IPS DF 6.9 (cell line): ENCODE data around the gene AMPH.

Experiments used
- DNase-seq: peaks from one replicate; pipeline ENCODE4 v3.0.0-alpha.2; 2013; ENCODE audit warnings: low read depth, low spot score
- H3K27ac ChIP-seq: one replicate; pipeline ENCODE4 v1.5.1; 2013; ENCODE audit warnings: low read length, control low read depth
- H3K27me3 ChIP-seq: 2 replicates; pipeline ENCODE4 v1.6.1; 2013; ENCODE audit warnings: mild to moderate bottlenecking, low read length; ENCODE audit not compliant: control insufficient read depth, insufficient read depth
- H3K36me3 ChIP-seq: 2 replicates; pipeline ENCODE4 v1.6.1; 2013; ENCODE audit warnings: low read length; ENCODE audit not compliant: control insufficient read depth, insufficient read depth
- H3K4me1 ChIP-seq: 2 replicates; pipeline ENCODE4 v1.6.1; 2013; ENCODE audit warnings: low read length; ENCODE audit not compliant: control insufficient read depth, insufficient read depth
- H3K4me3 ChIP-seq: 2 replicates; pipeline ENCODE4 v1.5.1; 2013; ENCODE audit warnings: mild to moderate bottlenecking, low read length
- H3K9me3 ChIP-seq: 2 replicates; pipeline ENCODE4 v1.6.1; 2013; ENCODE audit warnings: low read length, inconsistent platforms; ENCODE audit not compliant: control insufficient read depth, insufficient read depth
- WGBS: extraction: QIAGEN DNeasy Blood & Tissue Kit; methylation state at CpG from one replicate; pipeline ENCODE4 v1.1.7; 2013; ENCODE audit warnings: mixed read lengths, missing lambda C conversion rate; ENCODE audit not compliant: insufficient read length, insufficient coverage; 5-methylcytosine and 5-hydroxymethylcytosine counted together

The AMPH gene

DNA sequence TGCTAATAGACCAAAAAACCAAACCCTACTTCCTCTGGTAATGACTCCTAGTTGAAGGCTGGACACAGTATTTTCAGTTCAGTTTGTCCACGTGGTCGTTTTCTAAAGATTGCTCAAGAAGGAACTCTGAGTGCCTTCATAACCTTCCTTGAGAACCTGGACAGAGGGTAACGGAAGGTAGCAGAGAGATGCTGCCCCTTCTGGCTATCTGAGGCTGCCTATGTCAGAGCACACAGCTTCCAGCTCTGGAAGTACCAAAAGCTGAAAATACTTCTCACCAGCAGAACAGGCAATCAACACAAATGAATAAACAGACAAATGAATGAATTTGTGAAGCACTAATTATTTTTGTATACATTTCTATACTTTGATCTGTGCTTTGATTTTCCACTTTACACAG lies 85.2 kb downstream of the AMPH start:
- no peak for DNase-seq
- no peak overlapping the region for H3K4me3 ChIP-seq
- H3K27me3 ChIP-seq: no peaks in the 10 kb centered on the region
- no peaks in the 10 kb centered on the region for H3K36me3 ChIP-seq
- H3K4me1 ChIP-seq: no peaks in the 10 kb centered on the region
- H3K9me3 ChIP-seq: no peaks in the 10 kb centered on the region
- no CpG with 5 or more reads among the region's 3 CpGs for WGBS
- H3K27ac ChIP-seq: no peak overlapping the region

DNA sequence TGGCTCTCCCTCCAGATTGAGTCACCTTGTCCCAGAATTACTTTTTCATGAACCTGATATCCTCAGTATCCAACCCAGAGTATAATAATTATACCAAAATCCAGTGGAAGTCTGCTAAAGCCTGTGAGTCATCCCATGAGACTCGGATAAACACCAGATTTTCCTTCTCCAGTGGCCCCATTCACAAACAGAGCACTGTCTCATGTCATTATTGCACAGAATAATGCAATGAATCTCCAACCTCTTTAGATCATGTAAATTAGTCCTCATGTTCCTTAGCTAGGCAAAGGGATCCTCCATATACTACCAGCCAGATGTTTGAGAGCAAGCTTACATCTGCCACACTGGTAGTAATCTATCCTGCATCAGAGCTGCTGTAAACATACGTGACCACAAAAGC lies 89.0 kb downstream of the AMPH start:
- Histone ChIP-seq H3K4me3 (no peak overlapping the region), H3K27ac (no peak overlapping the region), H3K36me3 (no peaks in the 10 kb centered on the region), H3K27me3 (no peaks in the 10 kb centered on the region), H3K9me3 (no peaks in the 10 kb centered on the region), H3K4me1 (no peaks in the 10 kb centered on the region)
- no CpG with 5 or more reads among the region's 2 CpGs for whole genome bisulfite sequencing
- no peak for DNase-seq

DNA sequence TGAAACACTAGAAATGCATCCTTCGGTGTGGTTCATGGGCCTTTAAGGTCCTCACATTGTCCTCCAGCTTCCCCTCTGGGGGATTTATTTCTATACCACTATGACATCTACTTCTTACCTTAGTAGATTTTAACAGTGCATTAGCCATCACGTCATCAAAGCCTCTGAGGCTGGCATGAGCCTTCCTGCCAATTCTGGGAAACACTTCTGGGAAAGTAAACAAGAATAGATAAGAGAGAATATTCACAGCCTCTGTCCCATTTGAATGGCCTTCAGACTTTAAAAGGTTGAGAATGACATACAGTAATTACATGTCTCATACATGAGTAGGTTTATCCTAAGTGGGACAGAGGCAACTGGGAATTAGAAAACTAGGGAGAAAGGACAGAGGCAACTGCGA lies 89.7 kb downstream of the AMPH start:
- WGBS: no CpG with 5 or more reads among the region's 3 CpGs
- H3K9me3 ChIP-seq: no peaks in the 10 kb centered on the region
- no peak for DNase-seq
- no peak overlapping the region for H3K4me3 ChIP-seq
- no peaks in the 10 kb centered on the region for H3K27me3 ChIP-seq
- no peak overlapping the region for H3K27ac ChIP-seq
- H3K36me3 ChIP-seq: no peaks in the 10 kb centered on the region
- no peaks in the 10 kb centered on the region for H3K4me1 ChIP-seq

DNA sequence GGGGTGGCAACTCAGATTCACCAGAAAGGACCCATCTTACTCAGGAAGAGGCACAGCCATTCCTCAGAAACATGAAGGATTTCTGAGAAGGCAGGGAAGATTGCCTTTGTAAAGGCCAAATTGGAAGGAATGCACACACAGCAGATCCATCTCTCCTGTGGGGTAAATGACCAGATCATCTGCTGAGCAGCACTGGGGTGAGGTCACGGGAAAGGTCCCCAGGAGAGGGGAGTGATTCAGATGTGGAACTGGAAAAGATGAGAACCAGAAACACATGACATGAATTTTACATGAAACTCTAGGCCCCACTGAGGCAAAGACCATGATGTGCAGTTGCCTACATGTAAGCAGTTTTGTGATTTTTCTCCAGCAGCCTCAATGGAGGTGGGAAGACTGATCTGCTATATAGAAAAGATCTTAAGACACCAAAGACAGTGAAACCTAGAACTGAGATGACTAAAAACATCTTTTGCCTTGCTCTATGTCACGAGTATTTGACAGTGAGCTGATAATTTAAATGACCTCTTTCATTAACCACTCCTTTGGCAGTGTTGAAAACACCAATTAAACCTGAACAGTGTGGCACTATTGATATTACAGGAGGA lies 91.6 kb downstream of the AMPH start:
- no peaks in the 10 kb centered on the region for H3K27me3 ChIP-seq
- WGBS: no CpG with 5 or more reads among the region's 2 CpGs
- no peaks in the 10 kb centered on the region for H3K36me3 ChIP-seq
- no peaks in the 10 kb centered on the region for H3K9me3 ChIP-seq
- no peaks in the 10 kb centered on the region for H3K4me1 ChIP-seq
- H3K27ac ChIP-seq: no peak overlapping the region
- DNase-seq: no peak
- H3K4me3 ChIP-seq: no peak overlapping the region

DNA sequence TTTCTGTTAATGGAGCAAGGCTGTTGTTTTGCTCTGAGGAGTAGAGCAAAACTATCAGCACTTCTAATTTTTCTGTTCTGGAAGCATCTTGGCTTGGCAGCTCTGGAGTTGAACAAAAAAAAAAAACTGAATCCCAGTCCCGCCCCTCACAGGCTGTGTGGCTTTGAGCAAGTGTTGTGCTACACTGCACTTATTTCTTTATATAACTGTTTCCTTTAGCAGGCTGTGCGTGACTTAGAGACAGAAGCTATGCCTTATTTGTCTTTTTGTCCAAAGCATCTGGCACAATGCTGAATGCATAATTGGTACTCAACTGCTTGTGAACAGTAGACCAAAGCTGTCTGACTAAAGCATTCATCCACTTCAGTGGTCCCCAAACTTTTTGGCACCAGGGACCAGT lies 96.1 kb downstream of the AMPH start:
- no peak overlapping the region for H3K27ac ChIP-seq
- no CpG with 5 or more reads among the region's 2 CpGs for WGBS
- no peak overlapping the region for H3K4me3 ChIP-seq
- H3K9me3 ChIP-seq: no peaks in the 10 kb centered on the region
- H3K27me3 ChIP-seq: no peaks in the 10 kb centered on the region
- DNase-seq: no peak
- H3K36me3 ChIP-seq: no peaks in the 10 kb centered on the region
- no peaks in the 10 kb centered on the region for H3K4me1 ChIP-seq

DNA sequence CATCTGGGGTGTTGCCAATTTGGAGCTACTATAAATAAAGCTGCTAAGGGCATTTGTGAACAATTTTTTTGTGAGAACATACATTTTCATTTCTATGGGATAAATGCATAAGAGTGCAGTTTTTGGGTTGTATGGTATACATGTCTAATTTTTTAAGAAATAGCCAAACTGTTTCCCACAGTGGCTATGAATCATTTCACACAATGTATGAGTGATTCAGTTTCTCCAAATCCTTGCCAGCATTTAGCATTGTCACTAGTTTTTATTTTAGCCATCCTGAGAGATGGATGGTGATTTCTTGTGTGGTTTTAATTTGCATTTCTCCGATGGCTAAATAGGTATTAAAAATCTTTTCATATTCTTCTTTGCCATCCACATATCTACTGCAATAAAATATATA lies 105.3 kb downstream of the AMPH start:
- Histone ChIP-seq H3K4me1 (no peaks in the 10 kb centered on the region), H3K4me3 (no peak overlapping the region), H3K36me3 (no peaks in the 10 kb centered on the region), H3K27ac (no peak overlapping the region), H3K9me3 (no peaks in the 10 kb centered on the region), H3K27me3 (no peaks in the 10 kb centered on the region)
- WGBS: no CpG with 5 or more reads among the region's 1 CpG
- no peak for DNase-seq

DNA sequence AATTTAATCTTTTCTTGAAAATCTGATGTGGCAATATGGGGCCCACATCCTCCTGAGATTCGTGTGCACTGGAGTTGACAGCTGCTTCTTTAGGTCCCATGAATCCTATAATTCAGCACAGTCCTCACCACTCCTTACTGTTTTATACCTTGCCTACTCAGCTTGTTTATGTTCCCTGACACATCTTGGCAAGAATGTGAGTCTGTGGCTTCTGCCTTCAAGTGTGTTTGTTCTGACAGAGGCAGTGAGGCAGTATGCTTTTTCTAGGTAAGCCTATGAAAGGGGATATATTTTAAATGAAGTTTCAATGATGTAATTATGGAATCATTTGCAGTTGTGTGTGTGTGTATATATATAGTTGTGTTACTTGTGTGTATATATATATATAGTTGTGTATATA lies 106.4 kb downstream of the AMPH start:
- no CpG with 5 or more reads among the region's 1 CpG for WGBS

DNA sequence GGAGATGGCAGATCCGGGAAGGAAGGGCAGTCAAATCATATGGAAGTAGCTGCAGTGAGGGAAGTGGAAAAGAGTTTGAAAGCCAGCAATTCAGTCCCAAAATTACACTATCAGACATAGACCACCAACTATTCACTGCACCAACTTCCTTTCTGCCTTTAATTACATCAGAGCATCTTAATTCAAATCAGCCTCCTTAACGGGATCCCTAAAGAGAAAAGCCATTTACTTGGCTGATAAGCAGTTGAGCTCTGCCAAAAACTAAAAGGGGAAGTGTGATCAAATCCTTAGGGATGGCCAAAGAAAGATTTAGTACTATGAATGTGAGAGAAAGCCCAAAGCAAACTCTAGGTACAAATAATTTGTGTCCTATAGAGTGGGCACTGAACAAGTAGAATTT lies 110.4 kb downstream of the AMPH start:
- H3K9me3 ChIP-seq: no peaks in the 10 kb centered on the region
- no CpG with 5 or more reads among the region's 2 CpGs for WGBS
- no peaks in the 10 kb centered on the region for H3K4me1 ChIP-seq
- H3K27me3 ChIP-seq: no peaks in the 10 kb centered on the region
- no peak overlapping the region for H3K4me3 ChIP-seq
- no peak overlapping the region for H3K27ac ChIP-seq
- no peak for DNase-seq
- H3K36me3 ChIP-seq: no peaks in the 10 kb centered on the region

More for the DNA sequence above, 106.4 kb downstream of the AMPH start:
- Histone ChIP-seq H3K27me3 (no peaks in the 10 kb centered on the region), H3K4me3 (no peak overlapping the region), H3K27ac (no peak overlapping the region), H3K9me3 (no peaks in the 10 kb centered on the region), H3K4me1 (no peaks in the 10 kb centered on the region), H3K36me3 (no peaks in the 10 kb centered on the region)
- DNase-seq: no peak

DNA sequence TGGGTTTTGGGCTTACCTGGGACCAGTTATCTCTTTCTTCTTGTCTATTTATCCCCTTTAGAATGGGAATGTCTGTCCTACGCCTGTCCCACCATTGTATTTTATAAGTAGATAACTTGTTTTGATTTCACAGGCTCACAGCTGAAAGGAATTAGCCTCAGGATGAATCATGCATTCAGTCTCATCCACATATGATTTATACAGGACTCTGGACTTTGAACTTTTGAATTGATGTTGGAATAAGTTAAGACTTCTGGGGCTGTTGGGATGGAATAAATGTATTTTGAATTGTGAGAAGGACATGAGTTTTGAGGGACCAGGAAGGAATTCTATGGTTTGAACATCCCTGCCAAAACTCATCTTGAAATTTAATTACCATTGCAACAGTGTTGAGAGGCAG lies 112.6 kb downstream of the AMPH start:
- no peaks in the 10 kb centered on the region for H3K27me3 ChIP-seq
- no peak for DNase-seq
- no peak overlapping the region for H3K4me3 ChIP-seq
- no peak overlapping the region for H3K27ac ChIP-seq
- H3K9me3 ChIP-seq: no peaks in the 10 kb centered on the region
- WGBS: no CpG with 5 or more reads among the region's 1 CpG
- H3K36me3 ChIP-seq: no peaks in the 10 kb centered on the region
- no peaks in the 10 kb centered on the region for H3K4me1 ChIP-seq

DNA sequence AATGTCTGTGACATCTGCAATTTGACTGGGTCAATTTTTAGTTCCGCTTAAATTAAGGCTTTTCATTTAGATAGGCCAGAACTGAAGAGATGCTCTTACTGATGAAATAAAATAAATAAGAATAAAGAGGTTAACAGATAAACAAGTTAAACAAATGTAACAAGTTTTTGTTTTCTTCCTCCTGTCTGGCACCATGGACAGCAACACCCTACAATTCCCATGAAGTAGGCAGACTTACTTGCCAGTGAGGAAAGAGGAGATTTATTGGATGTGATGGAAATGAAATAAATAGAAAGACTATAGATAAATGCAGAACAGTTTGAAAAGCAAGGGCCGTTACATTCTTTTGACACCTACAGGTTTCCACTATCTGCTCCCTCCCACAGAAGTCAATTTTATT lies 118.5 kb downstream of the AMPH start:
- Histone ChIP-seq H3K4me3 (no peak overlapping the region), H3K4me1 (no peaks in the 10 kb centered on the region), H3K27ac (no peak overlapping the region), H3K36me3 (no peaks in the 10 kb centered on the region), H3K27me3 (no peaks in the 10 kb centered on the region), H3K9me3 (no peaks in the 10 kb centered on the region)
- no CpG with 5 or more reads among the region's 2 CpGs for WGBS
- no peak for DNase-seq

DNA sequence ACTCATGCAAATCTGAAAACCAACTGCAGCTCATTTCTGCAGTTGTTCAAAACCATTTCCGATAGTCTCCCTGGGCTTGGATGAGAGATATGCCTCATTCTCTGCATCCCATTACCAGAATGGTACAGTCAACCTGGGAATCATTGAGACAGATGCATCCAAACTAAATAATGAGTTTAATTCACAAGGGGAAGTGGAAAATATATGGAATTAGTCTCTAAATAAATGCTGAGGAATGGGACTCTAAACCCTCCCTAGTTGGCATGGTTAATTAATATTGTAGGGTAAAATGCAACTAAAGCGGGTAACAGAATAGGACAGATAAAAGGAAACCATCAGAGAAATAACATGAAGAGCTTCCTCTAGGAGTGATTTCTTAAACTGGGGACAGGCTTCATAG lies 118.9 kb downstream of the AMPH start:
- no peaks in the 10 kb centered on the region for H3K36me3 ChIP-seq
- H3K27ac ChIP-seq: no peak overlapping the region
- DNase-seq: no peak
- no CpG with 5 or more reads among the region's 2 CpGs for WGBS
- no peaks in the 10 kb centered on the region for H3K4me1 ChIP-seq
- no peak overlapping the region for H3K4me3 ChIP-seq
- H3K9me3 ChIP-seq: no peaks in the 10 kb centered on the region
- H3K27me3 ChIP-seq: no peaks in the 10 kb centered on the region
